Stimulated activated CD4-positive, alpha-beta T cell treated with anti-CD3 and anti-CD28 coated beads, Interleukin-15, amount 100 ng/mL, for 48 hours (primary cell): Measurements from ENCODE around the gene FGF14.
"Not testable (repeated sequence)": the region's sequence is repeated elsewhere in the genome, so short reads cannot be mapped to it uniquely, and the experiment has no call there.

Experiments used
- DNase-seq, 2 donors: peaks; one replicate each; pipeline ENCODE4 v3.0.0-alpha.2; 2020; ENCODE audit warnings: low read depth in 2 of 2

The FGF14 gene

DNA sequence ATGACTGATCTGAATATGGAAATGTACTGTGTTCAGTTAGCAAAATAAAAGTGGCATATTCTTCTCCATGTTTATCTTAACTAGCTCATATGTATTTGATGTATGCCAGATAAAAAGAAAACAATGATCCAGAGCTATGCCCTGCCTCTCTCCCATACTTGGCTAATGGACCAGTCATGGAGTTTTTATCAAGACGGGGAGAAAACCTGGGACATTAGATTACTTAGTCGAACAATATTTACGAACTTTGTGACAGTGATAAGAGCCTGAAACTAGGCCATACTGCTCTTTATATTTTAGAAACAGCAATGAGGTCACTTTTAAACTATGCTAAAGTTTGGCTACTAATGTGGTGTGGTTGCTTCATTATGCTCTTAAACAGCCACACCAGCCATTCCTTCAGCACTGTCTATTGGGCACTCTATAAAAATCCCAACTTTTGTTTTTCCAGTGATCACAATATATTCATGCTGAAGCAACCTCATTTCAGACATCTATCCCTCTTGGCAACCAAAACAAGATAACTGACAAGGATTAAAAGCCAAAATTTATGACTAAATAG lies 265.0 kb downstream of the FGF14 start:
- no peak for DNase-seq

GRCh38 chr13:102132777-102133295 lies 269.0 kb downstream of the FGF14 start:
- no peak for DNase-seq

DNA sequence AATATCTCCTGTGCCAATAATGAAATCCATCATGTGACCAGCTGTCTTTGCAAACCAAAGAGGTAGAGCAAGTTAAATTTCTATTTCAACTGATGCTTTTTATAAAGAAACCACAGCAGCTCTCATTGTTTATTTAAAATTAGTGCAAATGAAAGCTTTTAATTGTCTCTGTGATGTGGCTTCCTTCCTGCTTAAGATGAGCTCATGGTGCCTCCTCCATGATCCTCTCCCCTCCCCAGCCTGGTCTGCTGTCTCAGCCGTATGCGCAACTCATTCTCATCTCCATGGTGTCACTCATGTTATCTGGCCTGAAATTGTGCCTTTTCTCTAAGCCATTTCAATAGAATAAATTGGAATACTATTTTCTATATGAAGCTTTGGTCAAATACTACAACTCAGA lies 270.6 kb downstream of the FGF14 start:
- DNase-seq = no peak

GRCh38 chr13:102128216-102128810 lies 273.5 kb downstream of the FGF14 start:
- DNase-seq = no peak

- no peak for DNase-seq
Measured at GRCh38 chr13:102127153-102127552, 274.7 kb downstream of the FGF14 start.

GRCh38 chr13:102122147-102122546 lies 279.7 kb downstream of the FGF14 start:
- DNase-seq = no peak

GRCh38 chr13:102117175-102117831 lies 284.5 kb downstream of the FGF14 start:
- no peak for DNase-seq

- no peak for DNase-seq
Measured at GRCh38 chr13:102103469-102103868, 298.4 kb downstream of the FGF14 start.

- DNase-seq = no peak
Measured at GRCh38 chr13:102100234-102100633, 301.6 kb downstream of the FGF14 start.

- no peak for DNase-seq
Measured at GRCh38 chr13:102097708-102098107, 304.1 kb downstream of the FGF14 start.

- not testable (repeated sequence) for DNase-seq
Measured at GRCh38 chr13:102093288-102093687, 308.6 kb downstream of the FGF14 start.

- no peak for DNase-seq
Measured at GRCh38 chr13:102091231-102091630, 310.6 kb downstream of the FGF14 start.

DNA sequence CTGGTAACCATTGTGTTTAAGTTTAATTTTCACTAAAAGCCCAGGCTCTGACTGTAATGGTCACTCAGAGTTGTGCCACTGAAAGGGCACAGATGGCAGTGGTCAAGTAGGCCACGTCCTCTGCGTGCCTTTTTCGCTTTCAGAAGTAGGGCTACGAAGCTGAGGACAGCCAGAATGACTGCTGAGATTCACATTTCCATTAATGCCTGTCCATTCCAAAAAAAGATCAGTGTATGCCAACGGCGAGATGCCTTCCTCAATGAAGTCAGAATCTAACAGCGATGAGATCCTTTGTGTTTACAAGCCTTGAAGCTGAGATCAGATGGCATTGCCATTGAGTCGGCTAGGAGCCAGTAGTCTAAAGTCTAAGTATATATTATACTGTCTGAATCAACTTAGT lies 311.3 kb downstream of the FGF14 start:
- no peak for DNase-seq

GRCh38 chr13:102089722-102090121 lies 312.1 kb downstream of the FGF14 start:
- no peak for DNase-seq

DNA sequence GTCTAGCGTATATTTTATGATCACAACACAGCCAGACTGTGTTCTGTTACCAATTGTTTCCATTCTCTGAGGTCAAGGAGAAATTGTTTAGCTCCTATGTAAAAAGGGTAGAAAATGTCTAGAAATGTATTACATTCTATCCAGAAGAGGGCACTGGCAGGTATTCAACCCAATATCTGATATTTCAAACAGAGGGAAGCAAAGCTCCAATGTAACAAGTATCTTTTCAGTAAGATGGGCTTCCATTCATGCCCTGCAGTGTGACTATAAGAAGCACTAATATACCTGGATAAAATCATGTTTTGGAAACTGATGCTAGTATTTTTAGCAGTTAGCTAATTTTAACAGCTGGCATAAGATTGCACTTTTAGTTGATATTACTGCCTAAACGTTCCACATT lies 312.7 kb downstream of the FGF14 start:
- no peak for DNase-seq

GRCh38 chr13:102073251-102073650 lies 328.6 kb downstream of the FGF14 start:
- DNase-seq = no peak

- no peak for DNase-seq
Measured at GRCh38 chr13:102071711-102072110, 330.1 kb downstream of the FGF14 start.

DNA sequence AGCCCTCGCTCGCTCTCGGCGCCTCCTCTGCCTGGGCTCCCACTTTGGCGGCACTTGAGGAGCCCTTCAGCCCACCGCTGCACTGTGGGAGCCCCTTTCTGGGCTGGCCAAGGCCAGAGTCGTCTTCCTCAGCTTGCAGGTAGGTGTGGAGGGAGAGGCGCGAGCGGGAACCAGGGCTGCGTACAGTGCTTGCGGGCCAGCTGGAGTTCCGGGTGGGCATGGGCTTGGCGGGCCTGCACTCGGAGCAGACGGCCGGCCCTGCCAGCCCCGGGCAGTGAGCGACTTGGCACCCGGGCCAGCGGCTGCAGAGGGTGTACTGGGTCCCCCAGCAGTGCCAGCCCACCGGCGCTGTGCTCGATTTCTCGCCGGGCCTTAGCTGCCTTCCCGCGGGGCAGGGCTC lies 333.5 kb downstream of the FGF14 start:
- not testable (repeated sequence) for DNase-seq

GRCh38 chr13:102055090-102055779 lies 346.6 kb downstream of the FGF14 start:
- DNase-seq = no peak

GRCh38 chr13:102049853-102050252 lies 352.0 kb downstream of the FGF14 start:
- DNase-seq = no peak

GRCh38 chr13:102045731-102046130 lies 356.1 kb downstream of the FGF14 start:
- DNase-seq = no peak

- DNase-seq = no peak
Measured at GRCh38 chr13:102042746-102043145, 359.1 kb downstream of the FGF14 start.

DNA sequence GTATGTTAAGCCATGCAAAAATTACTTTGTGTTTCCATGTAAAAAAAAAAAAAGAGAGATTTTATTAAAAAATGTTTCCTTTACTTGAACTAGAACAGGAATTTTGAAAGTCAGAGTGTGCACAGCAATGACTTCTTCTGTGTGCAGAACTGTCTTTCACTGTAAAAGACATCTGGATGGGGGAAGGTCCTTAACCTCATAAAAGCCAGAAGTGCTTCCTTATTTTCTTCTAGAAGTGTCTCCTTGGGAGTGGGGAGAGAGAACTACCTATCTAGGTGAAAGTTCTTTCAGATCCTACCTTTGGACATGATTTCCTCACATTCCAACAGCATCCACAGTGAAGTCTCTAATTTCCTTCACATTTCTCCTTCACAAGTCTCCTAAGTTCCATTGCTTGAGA lies 360.3 kb downstream of the FGF14 start:
- DNase-seq = no peak
